ENCODE data around the gene MICALL1.

Gene MICALL1

DNA sequence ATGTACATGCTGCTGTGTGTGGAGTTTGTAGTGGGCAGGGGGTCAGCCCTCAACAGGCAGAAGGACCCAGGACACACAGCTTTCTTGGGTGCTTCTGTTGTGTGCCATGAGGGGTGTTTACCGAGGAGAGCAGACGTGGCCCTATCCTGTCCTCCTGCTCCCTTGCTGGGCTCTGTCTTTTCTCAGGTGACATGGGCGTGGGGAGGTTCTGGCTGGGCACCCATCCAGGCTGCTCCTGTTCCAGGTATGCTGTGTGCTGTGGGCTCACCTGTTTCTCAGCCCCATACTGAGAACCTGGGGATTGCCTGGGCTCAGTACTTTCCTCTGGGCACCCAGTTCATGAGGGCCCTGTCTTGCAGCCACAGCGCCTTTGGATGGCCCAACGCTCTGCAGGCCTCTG, 23.3 kb downstream of the MICALL1 start:
- no peaks in the 10 kb centered on the region for H3K79me2 ChIP-seq (ENCODE audit: control insufficient read depth, low read length)
- peaks cover 14% of the 10 kb centered on the region for H3K4me1 ChIP-seq (ENCODE audit: control insufficient read depth, low read length)
- no peaks in the 10 kb centered on the region for H3F3A ChIP-seq (ENCODE audit: control insufficient read depth, insufficient read depth)
- no peaks in the 10 kb centered on the region for H3K9me3 ChIP-seq (ENCODE audit: control insufficient read depth, insufficient read depth, low read length)
- peaks cover 3% of the 10 kb centered on the region; the same call in 1 of the 2 replicates for H4K20me1 ChIP-seq (ENCODE audit: control insufficient read depth, insufficient read depth, low read depth, low read length)
- TF ChIP-seq, protein P1, sequence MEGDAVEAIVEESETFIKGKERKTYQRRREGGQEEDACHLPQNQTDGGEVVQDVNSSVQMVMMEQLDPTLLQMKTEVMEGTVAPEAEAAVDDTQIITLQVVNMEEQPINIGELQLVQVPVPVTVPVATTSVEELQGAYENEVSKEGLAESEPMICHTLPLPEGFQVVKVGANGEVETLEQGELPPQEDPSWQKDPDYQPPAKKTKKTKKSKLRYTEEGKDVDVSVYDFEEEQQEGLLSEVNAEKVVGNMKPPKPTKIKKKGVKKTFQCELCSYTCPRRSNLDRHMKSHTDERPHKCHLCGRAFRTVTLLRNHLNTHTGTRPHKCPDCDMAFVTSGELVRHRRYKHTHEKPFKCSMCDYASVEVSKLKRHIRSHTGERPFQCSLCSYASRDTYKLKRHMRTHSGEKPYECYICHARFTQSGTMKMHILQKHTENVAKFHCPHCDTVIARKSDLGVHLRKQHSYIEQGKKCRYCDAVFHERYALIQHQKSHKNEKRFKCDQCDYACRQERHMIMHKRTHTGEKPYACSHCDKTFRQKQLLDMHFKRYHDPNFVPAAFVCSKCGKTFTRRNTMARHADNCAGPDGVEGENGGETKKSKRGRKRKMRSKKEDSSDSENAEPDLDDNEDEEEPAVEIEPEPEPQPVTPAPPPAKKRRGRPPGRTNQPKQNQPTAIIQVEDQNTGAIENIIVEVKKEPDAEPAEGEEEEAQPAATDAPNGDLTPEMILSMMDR (IDR thresholded peaks at IDR 0.05; ENCODE audit: low read depth, low read length, poor library complexity, severe bottlenecking): no peak
- no peak for TF ChIP-seq EZH2phosphoT487 (IDR thresholded peaks at IDR 0.05; ENCODE audit: borderline replicate concordance, low read length)
- H3K4me2 ChIP-seq (ENCODE audit: low read length): no peak overlapping the region
- H3K4me3 ChIP-seq (ENCODE audit: low read length): no peak overlapping the region
- H3K27ac ChIP-seq (ENCODE audit: low read depth, low read length): no peak overlapping the region
- no peaks in the 10 kb centered on the region for H3K27me3 ChIP-seq (ENCODE audit: control insufficient read depth, low read length)
- no peaks in the 10 kb centered on the region for H3K9me2 ChIP-seq (replicated peaks; ENCODE audit: control insufficient read depth, low read length)
- no peaks in the 10 kb centered on the region for H3K36me3 ChIP-seq (ENCODE audit: control insufficient read depth, low read length)

DNA sequence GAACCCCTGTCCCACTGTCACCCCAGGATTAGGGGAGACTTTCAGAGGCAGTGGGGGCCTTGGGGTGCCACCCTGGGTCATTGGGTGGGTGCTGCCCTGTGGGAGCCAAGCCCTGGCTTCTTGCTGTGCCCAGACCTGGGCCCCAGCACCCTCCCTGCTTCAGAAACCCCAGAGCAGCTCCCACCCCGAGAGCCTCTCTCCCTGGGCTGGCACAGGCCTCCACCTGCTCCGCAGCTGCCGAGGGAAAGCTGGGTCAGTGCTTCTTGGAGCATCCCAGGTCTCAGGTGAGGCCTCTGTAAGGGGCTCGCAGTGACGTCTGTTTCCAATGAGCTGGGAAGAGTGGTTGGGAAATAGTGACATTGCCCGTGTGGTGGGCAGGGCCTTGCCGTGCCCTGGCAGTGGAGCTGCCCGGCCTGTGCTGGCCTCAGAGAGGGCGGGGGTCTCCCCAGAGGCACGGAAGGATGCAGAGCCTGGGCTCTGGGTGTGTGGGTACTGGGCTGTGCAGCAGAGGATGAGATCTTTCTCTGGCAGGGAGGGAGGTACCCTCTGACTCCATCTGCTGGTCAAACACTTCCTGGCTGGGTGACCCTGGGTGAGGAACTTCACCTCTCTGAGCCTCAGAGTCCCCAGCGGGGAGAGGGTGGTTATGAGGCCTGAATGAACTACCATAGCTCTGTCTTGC, 24.3 kb downstream of the MICALL1 start:
- H3K27ac ChIP-seq (ENCODE audit: low read depth, low read length): no peak overlapping the region
- H3K27me3 ChIP-seq (ENCODE audit: control insufficient read depth, low read length): no peaks in the 10 kb centered on the region
- H4K20me1 ChIP-seq (ENCODE audit: control insufficient read depth, insufficient read depth, low read depth, low read length): peaks cover 3% of the 10 kb centered on the region; the same call in 1 of the 2 replicates
- H3K4me3 ChIP-seq (ENCODE audit: low read length): no peak overlapping the region
- H3K9me2 ChIP-seq (replicated peaks; ENCODE audit: control insufficient read depth, low read length): no peaks in the 10 kb centered on the region
- no peak for TF ChIP-seq EZH2phosphoT487 (IDR thresholded peaks at IDR 0.05; ENCODE audit: borderline replicate concordance, low read length)
- TF ChIP-seq, protein P1 (IDR thresholded peaks at IDR 0.05; ENCODE audit: low read depth, low read length, poor library complexity, severe bottlenecking): peak; percentile 61
- no peak overlapping the region for H3K4me2 ChIP-seq (ENCODE audit: low read length)
- H3K79me2 ChIP-seq (ENCODE audit: control insufficient read depth, low read length): no peaks in the 10 kb centered on the region
- H3K9me3 ChIP-seq (ENCODE audit: control insufficient read depth, insufficient read depth, low read length): no peaks in the 10 kb centered on the region
- no peaks in the 10 kb centered on the region for H3K36me3 ChIP-seq (ENCODE audit: control insufficient read depth, low read length)
- H3F3A ChIP-seq (ENCODE audit: control insufficient read depth, insufficient read depth): no peaks in the 10 kb centered on the region
- peaks cover 14% of the 10 kb centered on the region for H3K4me1 ChIP-seq (ENCODE audit: control insufficient read depth, low read length)

DNA sequence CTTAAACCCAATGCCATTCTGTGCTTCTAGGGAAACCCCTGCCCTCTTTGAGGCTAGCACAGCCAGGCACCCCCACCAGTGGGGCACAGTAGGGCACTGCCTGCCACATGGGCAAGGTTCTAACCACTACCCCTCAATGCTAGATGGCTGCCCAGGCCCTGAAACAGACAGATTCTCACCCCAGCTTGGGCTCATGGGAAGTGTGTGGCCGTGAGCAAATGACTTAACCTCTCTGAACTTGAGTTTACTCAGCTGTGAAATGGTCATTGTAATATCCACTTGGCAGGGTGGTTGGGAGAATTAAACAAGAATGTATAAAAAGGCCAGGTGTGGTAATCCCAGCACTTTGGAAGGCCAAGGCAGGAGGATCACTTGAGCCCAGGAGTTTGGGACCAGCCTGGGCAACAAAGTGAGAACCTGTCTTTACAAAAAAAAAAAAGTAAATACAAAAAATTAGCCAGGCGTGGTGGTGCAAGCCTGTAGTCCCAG, 24.9 kb downstream of the MICALL1 start:
- peaks cover 14% of the 10 kb centered on the region for H3K4me1 ChIP-seq (ENCODE audit: control insufficient read depth, low read length)
- H3K4me3 ChIP-seq (ENCODE audit: low read length): no peak overlapping the region
- H3K27me3 ChIP-seq (ENCODE audit: control insufficient read depth, low read length): no peaks in the 10 kb centered on the region
- no peak for TF ChIP-seq EZH2phosphoT487 (IDR thresholded peaks at IDR 0.05; ENCODE audit: borderline replicate concordance, low read length)
- TF ChIP-seq, protein P1 (IDR thresholded peaks at IDR 0.05; ENCODE audit: low read depth, low read length, poor library complexity, severe bottlenecking): no peak
- H3K9me3 ChIP-seq (ENCODE audit: control insufficient read depth, insufficient read depth, low read length): no peaks in the 10 kb centered on the region
- H3F3A ChIP-seq (ENCODE audit: control insufficient read depth, insufficient read depth): no peaks in the 10 kb centered on the region
- no peak overlapping the region for H3K4me2 ChIP-seq (ENCODE audit: low read length)
- no peak overlapping the region for H3K27ac ChIP-seq (ENCODE audit: low read depth, low read length)
- peaks cover 3% of the 10 kb centered on the region; the same call in 1 of the 2 replicates for H4K20me1 ChIP-seq (ENCODE audit: control insufficient read depth, insufficient read depth, low read depth, low read length)
- no peaks in the 10 kb centered on the region for H3K9me2 ChIP-seq (replicated peaks; ENCODE audit: control insufficient read depth, low read length)
- H3K36me3 ChIP-seq (ENCODE audit: control insufficient read depth, low read length): no peaks in the 10 kb centered on the region
- no peaks in the 10 kb centered on the region for H3K79me2 ChIP-seq (ENCODE audit: control insufficient read depth, low read length)
